Left ventricle myocardium inferior (tissue), 1 donor: ENCODE data around the gene LHFPL6. TPM values are rescaled to one million over a fixed set of nuclear protein-coding genes. Genes with fewer than 3 reads are reported as not detected.

Experiments used
- DNase-seq: peaks from one replicate; pipeline ENCODE4 v3.0.0-alpha.2; 2020
- H3K27ac ChIP-seq: fragments of 200-600 bp; replicated peaks from 2 replicates; pipeline ENCODE4 v1.8.0; 2021
- H3K27me3 ChIP-seq: fragments of 200-600 bp; 2 replicates; pipeline ENCODE4 v1.8.0; 2021; ENCODE audit warnings: low read depth
- H3K36me3 ChIP-seq: fragments of 200-600 bp; 2 replicates; pipeline ENCODE4 v1.8.0; 2021
- H3K4me1 ChIP-seq: fragments of 200-600 bp; 2 replicates; pipeline ENCODE4 v1.8.0; 2021
- H3K4me3 ChIP-seq: fragments of 200-600 bp; 2 replicates; pipeline ENCODE4 v1.8.0; 2021; ENCODE audit warnings: mild to moderate bottlenecking, moderate library complexity
- H3K9me3 ChIP-seq: fragments of 200-600 bp; replicated peaks from 2 replicates; pipeline ENCODE4 v1.8.0; 2021
- CTCF ChIP-seq: fragments of 200-600 bp; IDR thresholded peaks from 2 replicates; pipeline ENCODE4 v1.8.0; 2021; ENCODE audit warnings: antibody characterized with exemption, mild to moderate bottlenecking, borderline replicate concordance
- intact Hi-C: fragments of 100-400 bp; cut with micrococcal nuclease; formaldehyde crosslinking; loops from one replicate; pipeline ENCODE4 v1.11.0; 2022
- total RNA-seq: library from RNA; stranded (reverse); fragmentation: NEBNext Ultra II Directional; extraction: Animal tissue kit (Norgen Biotek cat#: 25700); gene quantifications from one replicate; pipeline ENCODE4 v1.2.1, GENCODE V29; 2021
- donor health status: DM: no; HTN: yes; CAD: no; lungs with severe emphysema.

The LHFPL6 gene
- total RNA-seq, 1 donor from 2014 or later, result 51.4 TPM

GRCh38 chr13:39536274-39536673 lies 66.7 kb downstream of the LHFPL6 start:
- Histone ChIP-seq H3K36me3 (peaks cover 3% of the 10 kb centered on the region), H3K27ac (peak overlapping the region; percentile 22), H3K4me3 (no peak overlapping the region), H3K4me1 (peaks cover 71% of the 10 kb centered on the region), H3K27me3 (no peaks in the 10 kb centered on the region), H3K9me3 (no peaks in the 10 kb centered on the region)
- no peak for DNase-seq
- no peak for TF ChIP-seq CTCF
- intact Hi-C loops, result no loop called here

GRCh38 chr13:39533651-39534150 lies 69.3 kb downstream of the LHFPL6 start:
- Histone ChIP-seq H3K9me3 (no peaks in the 10 kb centered on the region), H3K36me3 (peaks cover 3% of the 10 kb centered on the region), H3K27ac (no peak overlapping the region), H3K4me1 (peaks cover 67% of the 10 kb centered on the region), H3K4me3 (no peak overlapping the region), H3K27me3 (no peaks in the 10 kb centered on the region)
- intact Hi-C loops, result no loop called here
- no peak for TF ChIP-seq CTCF
- DNase-seq, result no peak

GRCh38 chr13:39531646-39532045 lies 71.3 kb downstream of the LHFPL6 start:
- peaks cover 74% of the 10 kb centered on the region for H3K4me1 ChIP-seq
- no peak for DNase-seq
- peaks cover 3% of the 10 kb centered on the region for H3K36me3 ChIP-seq
- TF ChIP-seq CTCF, result no peak
- intact Hi-C loops, result no loop called here
- H3K4me3 ChIP-seq, result no peak overlapping the region
- H3K27me3 ChIP-seq, result no peaks in the 10 kb centered on the region
- no peaks in the 10 kb centered on the region for H3K9me3 ChIP-seq
- peak overlapping the region; percentile 37 for H3K27ac ChIP-seq

GRCh38 chr13:39530916-39531315 lies 72.1 kb downstream of the LHFPL6 start:
- Histone ChIP-seq H3K4me1 (peaks cover 74% of the 10 kb centered on the region), H3K27ac (peak overlapping the region; percentile 37), H3K9me3 (no peaks in the 10 kb centered on the region), H3K36me3 (peaks cover 3% of the 10 kb centered on the region), H3K27me3 (no peaks in the 10 kb centered on the region), H3K4me3 (no peak overlapping the region)
- DNase-seq, result no peak
- TF ChIP-seq CTCF, result no peak
- intact Hi-C loops, result no loop called here

GRCh38 chr13:39528661-39528980 lies 74.4 kb downstream of the LHFPL6 start:
- intact Hi-C loops, result no loop called here
- H3K4me3 ChIP-seq, result no peak overlapping the region
- no peaks in the 10 kb centered on the region for H3K27me3 ChIP-seq
- no peak for TF ChIP-seq CTCF
- DNase-seq, result no peak
- peaks cover 3% of the 10 kb centered on the region for H3K36me3 ChIP-seq
- H3K9me3 ChIP-seq, result no peaks in the 10 kb centered on the region
- H3K27ac ChIP-seq, result peak overlapping the region; percentile 37
- H3K4me1 ChIP-seq, result peaks cover 83% of the 10 kb centered on the region
